Measurements from ENCODE around the gene TTBK2. TPM values are rescaled to one million over a fixed set of nuclear protein-coding genes. Genes with fewer than 3 reads are reported as not detected.

The TTBK2 gene
- total RNA-seq, 4 donors from 2014 or later: 8.8 to 20.3 (median 16.2) TPM

DNA sequence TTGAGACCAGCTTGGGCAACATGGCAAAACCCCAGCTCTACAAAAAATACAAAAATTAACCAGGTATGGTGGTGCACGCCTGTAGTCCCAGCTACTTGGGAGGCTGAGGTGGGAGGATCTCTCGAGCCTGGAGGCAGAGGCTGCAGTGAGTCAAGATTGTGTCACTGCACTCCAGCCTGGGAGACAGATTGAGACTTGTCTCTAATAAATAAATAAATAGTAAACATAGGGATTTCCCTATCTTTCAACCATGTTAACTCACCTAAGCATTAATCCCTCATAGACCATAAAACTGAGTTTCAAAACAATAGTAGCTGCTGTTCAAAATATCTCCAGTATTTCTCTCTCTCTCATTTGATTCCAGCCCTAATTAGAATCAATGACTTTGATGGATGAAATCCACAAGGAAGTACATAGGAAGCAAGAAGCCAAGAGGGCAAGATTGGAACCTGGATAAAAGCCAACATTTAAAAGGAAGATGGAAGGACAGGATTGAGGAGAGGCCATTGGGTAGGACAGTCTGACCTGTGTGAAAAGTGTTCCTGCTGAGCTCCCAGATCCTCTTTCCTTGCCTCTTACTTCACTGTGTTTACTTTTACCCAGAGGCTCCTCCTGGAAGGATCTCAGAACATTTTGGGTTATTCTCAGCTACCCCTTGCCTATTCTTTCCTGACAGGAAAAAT, 12.4 kb upstream of the TTBK2 start:
- DNase-seq: no peak
- no peak overlapping the region for H3K4me3 ChIP-seq
- ATAC-seq: no peak
- no peaks in the 10 kb centered on the region for H3K27me3 ChIP-seq
- intact Hi-C loops (cut with DNase I; ENCODE audit: low total_unique reads): no loop called here
- TF ChIP-seq, protein P1, sequence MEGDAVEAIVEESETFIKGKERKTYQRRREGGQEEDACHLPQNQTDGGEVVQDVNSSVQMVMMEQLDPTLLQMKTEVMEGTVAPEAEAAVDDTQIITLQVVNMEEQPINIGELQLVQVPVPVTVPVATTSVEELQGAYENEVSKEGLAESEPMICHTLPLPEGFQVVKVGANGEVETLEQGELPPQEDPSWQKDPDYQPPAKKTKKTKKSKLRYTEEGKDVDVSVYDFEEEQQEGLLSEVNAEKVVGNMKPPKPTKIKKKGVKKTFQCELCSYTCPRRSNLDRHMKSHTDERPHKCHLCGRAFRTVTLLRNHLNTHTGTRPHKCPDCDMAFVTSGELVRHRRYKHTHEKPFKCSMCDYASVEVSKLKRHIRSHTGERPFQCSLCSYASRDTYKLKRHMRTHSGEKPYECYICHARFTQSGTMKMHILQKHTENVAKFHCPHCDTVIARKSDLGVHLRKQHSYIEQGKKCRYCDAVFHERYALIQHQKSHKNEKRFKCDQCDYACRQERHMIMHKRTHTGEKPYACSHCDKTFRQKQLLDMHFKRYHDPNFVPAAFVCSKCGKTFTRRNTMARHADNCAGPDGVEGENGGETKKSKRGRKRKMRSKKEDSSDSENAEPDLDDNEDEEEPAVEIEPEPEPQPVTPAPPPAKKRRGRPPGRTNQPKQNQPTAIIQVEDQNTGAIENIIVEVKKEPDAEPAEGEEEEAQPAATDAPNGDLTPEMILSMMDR (IDR thresholded peaks at IDR 0.05 in 4 of 5, conservative IDR thresholded peaks at IDR 0.05 in 1 of 5): no peak
- TF ChIP-seq POLR2A (IDR thresholded peaks at IDR 0.05): no peak
- no peak overlapping the region for H3K27ac ChIP-seq
- in situ Hi-C loops (cut with MboI; ENCODE audit: low sequenced_read_pairs in 4 of 4): no loop called here
- H3K36me3 ChIP-seq: no peaks in the 10 kb centered on the region
- H3K9me3 ChIP-seq: no peaks in the 10 kb centered on the region
- H3K4me1 ChIP-seq: no peaks in the 10 kb centered on the region

DNA sequence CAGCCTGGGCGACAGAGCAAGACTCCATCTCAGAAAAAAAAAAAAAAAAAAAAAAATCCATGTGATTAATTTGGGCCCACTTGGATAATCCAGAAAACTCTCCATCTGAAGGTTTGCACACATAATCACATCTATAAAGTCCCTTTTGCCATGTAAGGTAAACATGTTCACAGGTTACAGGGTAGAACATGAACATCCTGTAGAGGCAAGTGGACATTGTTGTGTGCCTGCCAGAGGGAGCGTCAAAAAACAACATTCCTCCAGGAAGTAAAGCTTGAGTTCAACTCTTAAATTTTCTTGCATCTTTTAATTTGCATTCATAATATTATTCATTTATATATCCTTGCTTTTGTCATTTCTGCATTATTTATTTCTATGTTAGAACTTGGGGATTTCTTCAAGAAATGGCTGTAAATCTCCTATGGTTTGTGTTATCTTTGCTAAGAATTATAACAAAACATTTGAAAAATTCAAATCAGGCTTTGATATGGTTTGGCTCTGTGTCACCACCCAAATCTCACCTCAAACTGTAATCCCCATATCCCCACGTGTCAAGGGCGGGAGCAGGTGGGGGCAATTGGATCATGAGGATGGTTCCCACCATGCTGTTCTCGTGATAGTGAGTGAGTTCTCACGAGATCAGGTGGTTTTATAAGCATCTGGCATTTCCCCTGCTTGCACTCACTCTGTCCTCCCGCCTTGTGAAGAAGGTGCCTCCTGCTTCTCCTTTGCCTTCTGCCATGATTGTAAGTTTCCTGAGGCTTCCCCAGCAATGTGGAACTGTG, 11.3 kb upstream of the TTBK2 start:
- no peaks in the 10 kb centered on the region for H3K9me3 ChIP-seq
- TF ChIP-seq, protein P1 (IDR thresholded peaks at IDR 0.05 in 4 of 5, conservative IDR thresholded peaks at IDR 0.05 in 1 of 5): no peak
- no peak for TF ChIP-seq POLR2A (IDR thresholded peaks at IDR 0.05)
- no peak overlapping the region for H3K4me3 ChIP-seq
- H3K27ac ChIP-seq: no peak overlapping the region
- no peaks in the 10 kb centered on the region for H3K4me1 ChIP-seq
- in situ Hi-C loops (cut with MboI; ENCODE audit: low sequenced_read_pairs in 4 of 4) (no loop called here), intact Hi-C loops (cut with DNase I; ENCODE audit: low total_unique reads) (no loop called here)
- no peaks in the 10 kb centered on the region for H3K36me3 ChIP-seq
- ATAC-seq: no peak
- no peaks in the 10 kb centered on the region for H3K27me3 ChIP-seq
- DNase-seq: no peak

DNA sequence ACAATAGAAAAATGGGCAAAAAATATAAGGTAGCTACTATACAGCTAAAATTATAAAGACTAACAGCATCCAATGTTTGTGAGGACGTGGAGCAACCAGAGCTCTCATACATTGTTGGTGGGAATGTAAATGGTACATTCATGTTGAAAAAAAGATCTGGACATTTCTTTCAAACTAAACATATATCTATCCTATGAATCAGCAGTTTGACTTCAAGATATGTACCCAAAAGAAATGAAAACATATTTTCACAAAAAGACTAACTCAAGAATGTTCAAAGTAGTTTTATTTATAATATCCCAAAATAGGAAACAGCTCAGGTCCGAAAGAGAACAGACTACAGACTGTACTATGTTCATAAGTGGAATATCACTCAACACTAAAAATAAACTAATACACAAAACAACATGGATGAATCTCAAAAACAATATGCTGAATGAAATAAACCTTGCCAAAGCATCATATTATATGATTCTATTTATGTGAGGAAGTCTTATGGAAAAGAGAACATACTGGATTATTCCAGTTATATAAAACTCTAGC, 8.8 kb upstream of the TTBK2 start:
- in situ Hi-C loops (cut with MboI; ENCODE audit: low sequenced_read_pairs in 4 of 4): loop anchor here in 3 of 4 donors (5.0 to 10.0 kb wide), 3 partner anchors 217 to 225 kb away; no protein-coding TSS in a partner anchor
- DNase-seq (no peak), ATAC-seq (no peak)
- no peak overlapping the region for H3K4me3 ChIP-seq
- no peak overlapping the region for H3K27ac ChIP-seq
- H3K9me3 ChIP-seq: no peaks in the 10 kb centered on the region
- TF ChIP-seq POLR2A (IDR thresholded peaks at IDR 0.05): no peak
- TF ChIP-seq, protein P1 (IDR thresholded peaks at IDR 0.05 in 4 of 5, conservative IDR thresholded peaks at IDR 0.05 in 1 of 5): no peak
- no peaks in the 10 kb centered on the region for H3K4me1 ChIP-seq
- no peaks in the 10 kb centered on the region for H3K27me3 ChIP-seq
- no peaks in the 10 kb centered on the region for H3K36me3 ChIP-seq
- intact Hi-C loops (cut with DNase I; ENCODE audit: low total_unique reads): loop anchor here (5.0 to 10.0 kb wide), 3 partner anchors 122 to 355 kb away; partner anchors contain the start of genes CCNDBP1 and STARD9

GRCh38 chr15:42921342-42921731, 759 bp upstream of the TTBK2 start:
- H3K27ac ChIP-seq: peak overlapping the region; percentile 88 to 94 (median 91)
- intact Hi-C loops (cut with DNase I; ENCODE audit: low total_unique reads): loop anchor here (2.0 to 10.0 kb wide), 3 partner anchors 185 to 347 kb away; partner anchors contain the start of genes CCNDBP1, CDAN1 and STARD9
- TF ChIP-seq, protein P1 (IDR thresholded peaks at IDR 0.05 in 4 of 5, conservative IDR thresholded peaks at IDR 0.05 in 1 of 5): no peak
- no peak for TF ChIP-seq POLR2A (IDR thresholded peaks at IDR 0.05)
- in situ Hi-C loops (cut with MboI; ENCODE audit: low sequenced_read_pairs in 4 of 4): loop anchor here in 2 of 4 donors (5.0 to 10.0 kb wide), 2 partner anchors 217 to 219 kb away; no protein-coding TSS in a partner anchor
- no peaks in the 10 kb centered on the region for H3K36me3 ChIP-seq
- no peaks in the 10 kb centered on the region for H3K9me3 ChIP-seq
- no peaks in the 10 kb centered on the region for H3K27me3 ChIP-seq
- ATAC-seq (peak; percentile 3 to 15), DNase-seq (peak; percentile 4 to 15)
- peaks cover 18 to 23% of the 10 kb centered on the region in 2 donors for H3K4me1 ChIP-seq
- H3K4me3 ChIP-seq: peak overlapping the region; percentile 81 to 100 (median 90)

All from gastrocnemius medialis (tissue), 4 donors.